A673 (cell line): ENCODE data around the gene RPTOR.

ENCODE experiments used
- EZH2 ChIP-seq: fragments of 200-600 bp; sonication (generic); IDR thresholded peaks from 2 replicates; pipeline ENCODE4 v1.6.1; 2017; ENCODE audit warnings: borderline replicate concordance, low read depth, mild to moderate bottlenecking, mixed read lengths, antibody characterized with exemption, low read length; ENCODE audit not compliant: poor library complexity, severe bottlenecking
- TF ChIP-seq, protein P1 (sequence below): fragments of 300-800, 200-600 bp; sonication (generic); conservative IDR thresholded peaks from 2 replicates; pipeline ENCODE4 v1.5.1; 2017; ENCODE audit warnings: low read depth, mild to moderate bottlenecking, antibody characterized with exemption, low read length, moderate library complexity, mixed read lengths

DNA sequence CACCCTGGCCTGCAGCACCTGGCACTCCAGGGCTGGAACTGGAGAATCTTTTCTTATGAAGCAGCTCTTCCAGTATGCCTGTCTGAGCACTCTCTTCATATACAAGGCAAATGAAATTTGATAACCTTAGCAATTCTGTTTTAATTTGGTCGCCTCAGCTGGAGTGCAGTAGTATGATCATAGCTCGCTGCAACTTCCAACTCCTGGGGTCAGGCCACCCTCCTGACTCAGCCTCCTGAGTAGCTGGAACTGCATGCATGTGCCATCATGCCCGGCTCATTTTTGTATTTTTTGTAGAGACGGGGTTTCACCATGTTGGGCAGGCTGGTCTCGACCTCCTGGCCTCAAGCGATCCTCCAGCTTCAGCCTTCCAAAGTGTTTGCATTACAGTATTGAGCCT lies 306.2 kb downstream of the RPTOR start:
- TF ChIP-seq, protein P1, sequence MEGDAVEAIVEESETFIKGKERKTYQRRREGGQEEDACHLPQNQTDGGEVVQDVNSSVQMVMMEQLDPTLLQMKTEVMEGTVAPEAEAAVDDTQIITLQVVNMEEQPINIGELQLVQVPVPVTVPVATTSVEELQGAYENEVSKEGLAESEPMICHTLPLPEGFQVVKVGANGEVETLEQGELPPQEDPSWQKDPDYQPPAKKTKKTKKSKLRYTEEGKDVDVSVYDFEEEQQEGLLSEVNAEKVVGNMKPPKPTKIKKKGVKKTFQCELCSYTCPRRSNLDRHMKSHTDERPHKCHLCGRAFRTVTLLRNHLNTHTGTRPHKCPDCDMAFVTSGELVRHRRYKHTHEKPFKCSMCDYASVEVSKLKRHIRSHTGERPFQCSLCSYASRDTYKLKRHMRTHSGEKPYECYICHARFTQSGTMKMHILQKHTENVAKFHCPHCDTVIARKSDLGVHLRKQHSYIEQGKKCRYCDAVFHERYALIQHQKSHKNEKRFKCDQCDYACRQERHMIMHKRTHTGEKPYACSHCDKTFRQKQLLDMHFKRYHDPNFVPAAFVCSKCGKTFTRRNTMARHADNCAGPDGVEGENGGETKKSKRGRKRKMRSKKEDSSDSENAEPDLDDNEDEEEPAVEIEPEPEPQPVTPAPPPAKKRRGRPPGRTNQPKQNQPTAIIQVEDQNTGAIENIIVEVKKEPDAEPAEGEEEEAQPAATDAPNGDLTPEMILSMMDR: no peak
- no peak for TF ChIP-seq EZH2
